HG03442 (cell line): ENCODE data around the gene IMP4.

Experiments
- ATAC-seq: cut with Tn5 transposase; IDR thresholded peaks from one replicate; pipeline ENCODE4 v1.9.1; 2021; ENCODE audit warnings: mild to moderate bottlenecking, moderate library complexity; ENCODE audit not compliant: unreplicated experiment

The IMP4 gene

GRCh38 chr2:130375291-130376266 is 32.9 kb downstream of the IMP4 start:
- ATAC-seq = no peak

GRCh38 chr2:130376433-130377293 is 34.0 kb downstream of the IMP4 start:
- ATAC-seq = peak; percentile 42

DNA sequence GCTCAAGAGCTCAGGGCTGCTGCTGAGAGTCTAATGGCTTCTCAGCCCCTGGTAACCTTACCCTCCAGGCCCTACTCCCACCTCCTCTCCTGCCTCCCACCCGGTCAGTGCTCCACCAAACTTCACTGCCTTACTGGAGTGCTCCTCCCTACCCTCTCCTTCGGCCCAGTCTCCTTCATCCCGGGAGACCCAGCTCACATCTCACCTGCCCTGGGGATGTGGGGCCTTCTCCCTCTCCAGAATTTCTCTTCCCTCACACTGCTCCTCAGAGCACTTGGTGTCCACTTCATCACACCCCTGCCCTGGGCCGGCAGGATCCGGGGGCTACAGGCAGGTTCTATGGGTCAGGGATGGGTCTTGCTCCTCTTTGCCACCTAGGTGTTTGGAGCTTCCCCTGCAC is 34.8 kb downstream of the IMP4 start:
- no peak for ATAC-seq

- ATAC-seq = no peak
Observed at GRCh38 chr2:130378206-130378897, 35.7 kb downstream of the IMP4 start.

DNA sequence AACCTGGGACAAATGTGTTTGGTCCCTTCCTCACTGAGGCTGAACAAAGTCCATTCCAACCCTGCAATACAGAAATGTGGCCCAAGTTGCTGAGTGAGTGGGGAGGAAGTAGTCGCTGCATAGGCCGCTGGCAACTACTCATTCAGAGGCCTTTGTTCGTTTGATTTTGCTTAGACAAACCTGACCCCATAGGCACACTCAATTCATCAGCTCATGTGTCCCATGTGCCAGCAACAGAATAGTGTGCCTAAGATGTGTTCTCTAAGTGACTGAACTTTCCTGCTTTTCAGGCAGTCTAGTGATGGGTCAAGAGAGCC is 36.2 kb downstream of the IMP4 start:
- ATAC-seq = no peak

DNA sequence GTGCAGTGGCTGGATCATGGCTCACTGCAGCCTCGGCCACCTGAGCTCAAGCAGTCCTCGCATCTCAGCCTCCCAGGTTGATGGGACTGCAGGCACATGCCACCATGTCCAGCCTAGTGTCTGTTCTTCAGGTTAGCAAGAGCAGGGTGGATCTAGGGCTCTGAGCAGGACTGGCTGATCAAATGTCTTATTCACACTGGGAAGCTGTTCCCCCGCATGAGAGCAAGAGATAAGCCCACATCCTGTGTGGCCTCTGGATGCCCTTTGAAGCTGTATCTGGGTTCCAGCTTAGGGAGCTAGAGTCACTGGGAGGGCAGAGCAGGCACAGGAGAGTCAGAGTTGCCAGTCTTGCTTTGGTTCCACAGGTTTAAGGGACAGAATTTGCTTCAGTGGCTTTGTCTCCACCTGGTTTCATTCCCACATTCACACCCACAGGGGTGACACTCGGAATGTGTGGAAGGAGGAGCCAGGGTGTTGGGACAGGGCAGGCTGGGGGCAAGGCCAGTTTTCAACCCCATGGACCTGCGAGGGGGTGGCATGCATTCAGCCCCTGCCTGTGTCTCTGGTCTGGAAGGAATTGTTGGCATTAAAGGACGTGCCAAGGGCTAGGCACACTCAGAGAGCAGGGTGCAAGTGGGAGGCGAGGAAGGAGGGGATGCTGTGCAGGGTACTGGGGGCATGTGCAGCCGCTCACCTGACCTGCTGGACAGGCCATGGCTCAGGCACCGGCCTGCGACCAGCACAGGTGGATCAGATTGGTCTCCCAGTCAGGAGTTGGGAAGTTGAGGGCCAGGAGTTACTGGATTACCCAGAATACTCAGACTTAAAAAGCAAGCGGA is 37.6 kb downstream of the IMP4 start:
- no peak for ATAC-seq

GRCh38 chr2:130381145-130381544 is 38.4 kb downstream of the IMP4 start:
- no peak for ATAC-seq

GRCh38 chr2:130381619-130382018 is 38.9 kb downstream of the IMP4 start:
- ATAC-seq = peak; percentile 29

DNA sequence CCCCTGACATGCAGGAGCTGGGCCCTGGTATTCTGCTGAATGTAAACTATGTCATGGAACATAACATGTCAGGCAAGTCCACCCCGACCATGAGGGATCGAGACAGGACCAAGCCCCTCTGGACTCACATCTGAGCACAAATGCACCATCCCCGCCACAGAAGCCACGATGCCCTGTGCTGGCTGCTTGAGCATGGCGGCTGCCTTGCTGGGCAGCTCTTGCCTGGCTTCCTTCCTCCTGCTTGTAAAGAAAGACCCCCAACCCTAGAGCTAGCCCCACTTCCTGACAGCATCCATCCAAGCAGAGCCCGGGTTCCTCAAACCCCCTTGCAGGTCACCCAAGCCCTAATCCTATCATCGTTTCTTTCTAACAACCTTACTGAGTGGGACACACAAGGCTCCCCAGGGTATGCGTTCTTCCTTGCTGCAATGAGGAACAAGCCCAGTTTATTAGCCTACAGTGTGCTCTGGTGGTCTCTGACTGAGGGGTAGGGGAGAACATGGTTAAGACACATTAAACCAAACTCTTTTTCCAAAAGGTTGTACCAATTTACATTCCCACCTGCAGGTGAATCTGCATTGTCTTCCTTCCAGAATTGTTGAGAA is 39.7 kb downstream of the IMP4 start:
- no peak for ATAC-seq

GRCh38 chr2:130385709-130386108 is 43.0 kb downstream of the IMP4 start:
- peak; percentile 41 for ATAC-seq

GRCh38 chr2:130387071-130387400 is 44.3 kb downstream of the IMP4 start:
- ATAC-seq = no peak

GRCh38 chr2:130387804-130388203 is 45.1 kb downstream of the IMP4 start:
- ATAC-seq = no peak

GRCh38 chr2:130388221-130388907 is 45.7 kb downstream of the IMP4 start:
- no peak for ATAC-seq

- ATAC-seq = no peak
Observed at GRCh38 chr2:130389358-130389757, 46.7 kb downstream of the IMP4 start.

DNA sequence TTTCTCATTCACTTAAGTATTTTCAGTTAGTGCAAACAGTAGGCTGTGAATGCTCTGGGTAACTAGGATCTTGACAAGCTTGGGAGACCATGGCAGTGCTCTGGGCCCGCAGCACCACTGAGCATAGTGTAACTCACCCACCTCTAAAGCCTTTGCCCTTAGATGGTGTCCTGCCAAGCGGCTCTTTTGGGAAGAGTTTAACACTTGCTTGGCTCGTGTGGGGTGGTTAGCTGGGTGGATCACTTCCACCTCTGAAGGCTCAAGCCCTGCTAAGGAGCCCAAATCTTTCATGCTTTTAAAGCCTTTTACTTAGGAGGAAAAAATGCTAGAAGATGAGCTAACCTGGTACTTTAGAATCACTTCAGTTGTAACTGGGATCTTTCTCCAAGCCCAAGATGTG is 47.1 kb downstream of the IMP4 start:
- ATAC-seq = no peak

DNA sequence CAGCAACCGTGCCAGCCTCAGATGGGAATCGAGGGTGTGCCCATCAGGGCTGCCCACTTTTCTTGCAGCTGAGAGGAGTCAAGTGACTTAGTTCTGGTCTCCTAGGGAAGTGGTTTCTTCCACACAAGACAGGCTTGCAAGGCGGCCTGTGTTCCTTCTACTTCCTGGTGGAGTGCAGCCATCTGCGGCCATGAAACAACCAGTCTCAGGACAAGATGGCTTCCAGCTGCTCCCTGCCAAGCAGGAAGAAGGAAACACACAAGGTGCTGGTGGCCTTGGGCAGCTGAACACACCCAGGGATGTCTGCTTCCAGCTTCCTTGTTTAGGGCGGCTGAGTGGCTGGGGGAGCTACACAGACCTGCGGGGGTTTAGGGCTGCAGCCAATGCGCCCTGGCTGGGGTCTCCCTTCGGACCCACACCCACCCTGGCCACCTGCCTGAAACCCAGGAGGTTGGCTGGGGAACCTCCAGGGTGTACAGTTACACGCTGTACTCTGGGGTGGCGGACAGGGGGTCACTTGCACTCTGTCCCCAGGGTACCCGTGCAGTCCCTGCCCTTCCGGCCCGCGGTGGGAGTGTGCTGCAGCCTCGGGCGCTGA is 47.9 kb downstream of the IMP4 start:
- ATAC-seq = peak; percentile 21

GRCh38 chr2:130391058-130391871 is 48.6 kb downstream of the IMP4 start:
- ATAC-seq = peak; percentile 89
